NCI-H345 treated with DMSO at 0.1 percent for 48 hours (cell line): ENCODE results near the gene MAST4.

Experiments used
- DNase-seq: peaks from one replicate; lab custom pipeline; 2025; ENCODE audit not compliant: unreplicated experiment; lab: John Stamatoyannopoulos, UW

Gene MAST4

GRCh38 chr5:66985417-66985816 lies 389.2 kb downstream of the MAST4 start:
- DNase-seq, result no peak

- DNase-seq, result no peak
Measured at GRCh38 chr5:66986009-66986408, 389.8 kb downstream of the MAST4 start.

DNA sequence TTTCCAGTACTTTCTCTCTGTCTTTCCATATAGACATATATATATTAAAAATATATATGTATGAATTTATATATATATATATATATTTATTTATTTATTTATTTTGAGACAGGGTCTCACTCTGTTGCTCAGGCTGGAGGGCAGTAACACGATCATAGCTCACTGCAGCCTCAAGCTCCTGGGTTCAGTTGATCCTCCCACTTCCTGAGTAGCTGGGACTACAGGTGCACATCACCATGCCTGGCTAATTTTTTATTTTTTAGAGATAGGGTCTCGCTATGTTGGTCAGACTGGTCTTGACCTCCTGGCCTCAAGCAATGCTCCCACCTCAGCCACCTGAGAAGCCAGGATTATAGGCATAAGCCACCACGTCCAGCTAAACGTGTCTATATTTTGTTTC lies 390.3 kb downstream of the MAST4 start:
- no peak for DNase-seq

GRCh38 chr5:66987126-66987525 lies 390.9 kb downstream of the MAST4 start:
- DNase-seq, result no peak

- DNase-seq, result no peak
Measured at GRCh38 chr5:66987540-66987939, 391.3 kb downstream of the MAST4 start.

- DNase-seq, result no peak
Measured at GRCh38 chr5:66987949-66988838, 392.0 kb downstream of the MAST4 start.

DNA sequence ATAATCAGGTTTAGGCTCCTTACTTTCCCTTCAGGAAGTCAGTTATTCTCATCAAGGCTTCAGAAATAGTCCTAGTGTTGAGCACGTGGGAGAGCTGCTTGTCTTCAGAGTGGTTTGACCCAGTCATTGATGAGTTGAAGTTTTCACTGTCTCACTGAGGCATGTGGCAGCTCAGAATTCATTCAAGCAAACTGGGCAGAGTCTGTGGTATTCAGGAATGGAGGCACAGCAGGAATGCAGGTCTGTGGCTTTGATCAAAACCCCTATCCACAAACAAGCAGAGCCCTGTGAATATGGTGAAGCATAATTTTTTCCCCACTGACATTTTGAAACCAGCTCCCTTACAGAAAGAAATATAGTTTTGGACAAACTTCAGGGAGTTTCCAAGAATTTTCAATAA lies 393.1 kb downstream of the MAST4 start:
- DNase-seq, result no peak

DNA sequence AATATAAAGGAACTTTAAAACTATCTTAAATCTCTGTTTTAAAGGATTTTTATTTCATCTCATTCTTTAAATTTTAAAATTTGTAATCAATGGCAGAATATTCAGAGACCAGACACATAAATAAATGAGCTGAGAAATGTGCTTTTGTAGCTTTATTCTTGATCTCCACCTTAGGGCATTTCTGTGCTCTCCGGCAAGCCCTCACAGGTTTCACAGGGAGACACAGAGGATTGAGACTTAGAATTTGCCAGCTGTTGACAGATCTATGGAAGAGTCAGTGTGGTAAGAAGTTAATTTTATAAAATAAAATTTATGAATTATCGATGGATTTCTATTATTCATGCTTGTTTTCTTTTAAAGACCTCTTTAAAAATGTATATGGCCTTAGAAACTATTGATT lies 393.6 kb downstream of the MAST4 start:
- DNase-seq, result no peak

GRCh38 chr5:66991746-66992145 lies 395.6 kb downstream of the MAST4 start:
- DNase-seq, result no peak

GRCh38 chr5:66992547-66992946 lies 396.4 kb downstream of the MAST4 start:
- no peak for DNase-seq

- DNase-seq, result no peak
Measured at GRCh38 chr5:66993448-66993847, 397.3 kb downstream of the MAST4 start.

DNA sequence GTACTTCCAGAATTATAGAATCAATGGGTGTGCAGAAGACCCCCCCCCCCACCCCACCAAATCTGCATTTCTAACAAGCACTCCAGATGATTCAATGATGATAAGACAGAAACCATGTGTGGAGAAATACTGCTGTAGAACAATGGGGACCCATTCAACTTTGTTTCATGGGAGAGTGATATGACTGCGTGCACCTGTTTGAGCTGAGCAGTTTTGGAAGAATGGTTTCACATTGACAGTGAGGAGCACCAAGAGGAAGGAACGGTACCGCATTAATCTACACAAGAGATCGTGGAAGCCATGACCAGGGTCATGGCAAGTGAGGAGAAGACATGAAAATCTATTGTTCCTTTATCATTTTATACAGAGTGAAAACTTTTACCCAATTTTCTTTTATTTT lies 397.7 kb downstream of the MAST4 start:
- DNase-seq, result no peak

DNA sequence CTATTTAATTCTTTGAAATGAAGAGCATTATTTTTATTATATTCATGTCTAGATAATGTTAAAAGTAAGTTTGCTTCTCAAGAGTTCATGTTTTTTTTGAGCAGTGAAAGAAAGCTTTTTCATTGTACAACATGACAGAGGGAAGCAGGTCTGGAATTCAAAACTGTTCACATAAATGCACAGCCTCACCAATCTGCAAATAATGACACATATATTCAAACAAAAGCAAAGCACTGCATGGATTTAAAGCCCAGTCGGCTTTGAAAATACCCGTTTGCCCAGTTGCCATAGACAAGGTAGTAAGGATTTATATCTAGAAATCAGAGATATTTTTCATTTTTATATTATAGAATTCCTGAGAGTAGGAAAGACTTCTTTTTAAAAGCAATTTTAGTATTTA lies 398.6 kb downstream of the MAST4 start:
- no peak for DNase-seq

GRCh38 chr5:67000794-67001475 lies 404.7 kb downstream of the MAST4 start:
- DNase-seq, result no peak

DNA sequence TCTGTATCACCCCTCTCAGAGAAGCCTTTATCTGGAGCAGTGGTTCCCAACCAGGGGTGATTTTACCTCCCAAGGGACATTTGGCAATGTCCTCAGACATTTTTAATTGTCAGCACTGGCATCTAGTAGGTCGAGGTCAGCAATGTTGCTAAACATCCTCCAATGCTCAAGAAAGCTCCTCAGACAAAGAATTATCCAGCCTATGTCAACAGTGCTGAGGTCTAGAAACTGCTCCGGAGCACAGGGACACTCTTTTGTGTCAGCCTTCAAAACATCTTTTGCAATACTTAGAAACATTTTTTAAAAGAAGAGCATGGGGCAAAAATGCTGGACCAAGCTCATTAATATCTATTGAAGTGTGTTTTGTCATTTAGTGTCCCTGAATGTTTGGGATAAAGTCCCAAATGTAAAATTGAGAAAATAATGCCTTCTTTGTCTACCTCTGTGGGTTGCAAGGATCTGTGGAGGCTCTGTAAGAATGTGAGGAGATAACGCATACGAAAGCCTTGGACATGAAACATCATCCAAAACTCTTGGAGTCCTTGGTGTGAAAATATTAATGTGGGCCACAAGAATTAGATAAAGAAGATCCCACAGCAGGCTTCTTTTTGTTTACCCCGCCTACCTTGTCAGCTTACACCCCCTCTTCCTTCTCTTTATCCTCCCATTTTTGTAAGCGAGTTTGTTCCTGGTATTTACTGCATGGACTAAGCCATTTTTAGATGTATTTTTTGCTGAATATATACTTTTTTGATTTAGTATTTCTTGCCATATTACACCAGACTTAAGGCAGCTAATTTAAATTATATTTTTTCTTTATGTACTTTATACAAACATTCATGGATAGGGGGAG lies 406.9 kb downstream of the MAST4 start:
- DNase-seq, result no peak

DNA sequence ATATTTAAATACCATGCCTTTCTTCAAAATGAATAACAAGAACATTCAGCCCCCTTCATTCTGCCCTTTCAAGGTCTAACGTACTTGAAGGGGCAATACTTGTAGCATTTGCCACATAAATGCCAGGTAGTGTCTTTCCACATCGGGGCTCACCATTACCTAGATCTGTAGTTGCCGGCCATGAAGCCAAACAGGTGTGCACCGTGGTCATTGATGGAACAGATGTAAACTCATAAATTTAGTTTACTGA lies 407.4 kb downstream of the MAST4 start:
- DNase-seq, result no peak

DNA sequence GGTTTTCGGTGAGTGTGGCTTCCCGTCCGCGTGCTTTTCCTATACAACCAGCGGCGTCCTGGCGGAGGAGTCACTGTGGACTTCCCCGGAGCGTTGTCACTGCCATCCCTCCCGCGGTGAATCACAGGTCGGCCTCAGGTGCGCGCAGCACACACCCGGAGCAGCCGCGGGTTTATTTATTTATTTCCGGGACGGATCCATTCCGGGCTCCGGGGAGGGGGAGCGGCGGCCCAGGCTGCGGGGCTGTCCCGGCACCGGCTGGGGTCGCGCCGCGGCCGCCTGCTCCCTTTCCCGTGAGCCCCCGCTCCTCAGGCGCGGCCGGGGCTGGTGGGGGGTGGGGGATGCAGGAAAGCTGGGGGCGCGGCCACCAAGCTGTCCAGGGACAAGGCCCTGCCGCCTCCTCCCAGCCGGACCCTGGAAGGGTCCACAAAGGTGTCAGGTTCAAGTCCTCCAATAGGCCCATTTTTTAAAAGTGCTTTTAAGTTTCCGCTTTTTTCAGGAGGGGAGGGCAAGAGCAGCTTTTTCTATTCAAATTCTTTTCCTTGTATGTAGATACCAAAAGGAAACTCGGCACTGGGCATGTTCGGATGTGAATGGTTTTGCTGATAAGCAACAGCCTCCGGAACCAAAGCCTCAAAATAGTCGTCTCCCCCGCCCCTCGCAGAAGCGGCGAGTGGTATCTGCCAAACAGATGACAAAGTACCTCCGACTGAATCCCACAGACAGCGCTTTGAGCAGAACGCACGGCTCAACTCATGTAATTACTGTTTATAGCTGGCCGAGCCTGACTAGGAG lies 407.9 kb downstream of the MAST4 start:
- DNase-seq, result peak; percentile 37

- no peak for DNase-seq
Measured at GRCh38 chr5:67004730-67005350, 408.6 kb downstream of the MAST4 start.

DNA sequence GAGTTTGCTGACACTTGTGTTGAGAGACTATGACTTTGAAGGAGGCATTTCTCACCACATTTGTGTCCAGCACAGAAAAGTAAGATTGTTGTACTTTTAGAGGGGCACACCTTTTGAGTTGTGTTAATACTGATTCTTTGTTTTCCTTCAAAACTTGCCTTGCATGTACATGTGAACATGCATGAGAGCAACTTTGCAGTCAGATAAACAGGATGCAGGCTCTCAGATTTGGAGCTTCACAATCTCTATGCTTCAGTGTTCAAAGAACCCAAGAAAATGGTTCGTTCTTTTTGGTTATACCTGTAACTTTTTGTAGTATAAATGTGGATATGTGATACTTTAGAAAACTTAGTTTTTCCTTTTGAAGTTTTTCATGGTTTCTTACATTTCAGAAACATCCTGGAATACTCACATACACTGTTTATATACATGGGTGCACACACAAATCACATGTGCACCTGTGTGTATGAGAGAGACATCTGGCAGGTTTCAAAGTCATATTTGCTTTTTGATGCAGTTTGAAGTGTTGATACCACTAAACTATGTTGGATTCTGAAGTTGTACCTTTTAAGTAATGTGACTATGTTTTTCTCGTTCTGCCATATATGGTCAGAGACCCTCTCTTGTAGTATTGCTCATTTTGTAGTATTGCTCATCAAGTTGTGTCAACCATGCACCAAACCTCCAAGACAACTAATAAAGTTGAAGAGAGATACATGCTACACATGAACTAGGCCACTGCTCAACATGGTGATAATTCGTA lies 409.7 kb downstream of the MAST4 start:
- no peak for DNase-seq

DNA sequence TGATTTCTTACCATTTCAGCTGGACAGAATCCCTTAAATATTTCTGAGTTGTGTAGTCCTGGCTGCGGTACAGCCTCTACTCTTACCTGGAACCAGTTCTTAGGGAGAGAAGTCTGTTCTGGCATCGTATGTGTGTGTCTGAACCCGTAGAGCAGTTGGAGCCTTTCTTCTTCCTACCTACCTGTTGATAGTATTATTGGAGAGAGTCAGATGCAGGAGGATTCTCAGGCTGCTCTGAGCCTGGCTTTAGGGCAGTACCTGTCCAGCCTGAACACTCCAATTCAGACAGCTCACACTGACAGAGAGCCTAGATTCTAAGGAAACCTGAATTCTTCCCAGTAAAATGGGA lies 410.3 kb downstream of the MAST4 start:
- no peak for DNase-seq
